H9 (cell line): Measurements from ENCODE around the gene SASH3. TPM values are rescaled to one million over a fixed set of nuclear protein-coding genes. Genes with fewer than 3 reads are reported as not detected.

ENCODE experiments used
- DNase-seq: peaks from one replicate; pipeline ENCODE4 v3.0.0-alpha.2; 2017
- H2AFZ ChIP-seq: one replicate; pipeline ENCODE4 v1.6.1; 2013; ENCODE audit warnings: mild to moderate bottlenecking, low read length, control low read depth, moderate library complexity
- H2AK5ac ChIP-seq: 2 replicates; pipeline ENCODE4 v1.6.1; 2013; ENCODE audit warnings: low read length, control low read depth, mixed read lengths; ENCODE audit not compliant: insufficient read length
- H2BK120ac ChIP-seq: one replicate; pipeline ENCODE4 v1.6.1; 2013; ENCODE audit warnings: low read depth, mild to moderate bottlenecking, low read length, control low read depth, inconsistent platforms; ENCODE audit not compliant: poor library complexity, severe bottlenecking
- H2BK12ac ChIP-seq: 2 replicates; pipeline ENCODE4 v1.6.1; 2013; ENCODE audit warnings: low read length, control low read depth, mixed read lengths, low read depth; ENCODE audit not compliant: insufficient read length
- H2BK15ac ChIP-seq: 2 replicates; pipeline ENCODE4 v1.6.1; 2013; ENCODE audit warnings: low read depth, low read length, control low read depth
- H2BK20ac ChIP-seq: one replicate; pipeline ENCODE4 v1.6.1; 2013; ENCODE audit warnings: low read depth, mild to moderate bottlenecking, low read length, control low read depth, inconsistent platforms; ENCODE audit not compliant: poor library complexity, severe bottlenecking
- H2BK5ac ChIP-seq: 2 replicates; pipeline ENCODE4 v1.6.1; 2013; ENCODE audit warnings: low read length, control low read depth, mixed read lengths; ENCODE audit not compliant: insufficient read length
- H3K14ac ChIP-seq: 2 replicates; pipeline ENCODE4 v1.6.1; 2013; ENCODE audit warnings: low read length, control low read depth; ENCODE audit not compliant: insufficient read depth
- H3K18ac ChIP-seq: 2 replicates; pipeline ENCODE4 v1.6.1; 2013; ENCODE audit warnings: low read depth, mild to moderate bottlenecking, mixed read lengths, low read length, control low read depth; ENCODE audit not compliant: insufficient read length
- H3K23ac ChIP-seq: 2 replicates; pipeline ENCODE4 v1.6.1; 2013; ENCODE audit warnings: low read length, control low read depth, mixed read lengths, low read depth; ENCODE audit not compliant: insufficient read length
- H3K23me2 ChIP-seq: 2 replicates; pipeline ENCODE4 v1.6.1; 2013; ENCODE audit warnings: low read depth, mild to moderate bottlenecking, mixed read lengths, low read length, control low read depth; ENCODE audit not compliant: insufficient read length, poor library complexity, severe bottlenecking
- H3K27ac ChIP-seq: 2 replicates; pipeline ENCODE4 v1.5.1; 2013; ENCODE audit warnings: low read length, control low read depth, mixed read lengths, low read depth; ENCODE audit not compliant: insufficient read length
- H3K27me3 ChIP-seq: 2 replicates; pipeline ENCODE4 v1.6.1; 2013; ENCODE audit warnings: low read length, control low read depth, inconsistent platforms; ENCODE audit not compliant: insufficient read depth
- H3K4ac ChIP-seq: 2 replicates; pipeline ENCODE4 v1.6.1; 2013; ENCODE audit warnings: low read depth, mild to moderate bottlenecking, control low read depth, inconsistent platforms, low read length, moderate library complexity
- H3K4me1 ChIP-seq: 2 replicates; pipeline ENCODE4 v1.6.1; 2013; ENCODE audit warnings: low read length, control low read depth, inconsistent platforms; ENCODE audit not compliant: insufficient read depth
- H3K4me2 ChIP-seq: 2 replicates; pipeline ENCODE4 v1.6.1; 2013; ENCODE audit warnings: low read length, control low read depth, mixed read lengths; ENCODE audit not compliant: insufficient read length, insufficient read depth
- H3K56ac ChIP-seq: 2 replicates; pipeline ENCODE4 v1.6.1; 2013; ENCODE audit warnings: low read depth, mild to moderate bottlenecking, mixed read lengths, low read length, control low read depth; ENCODE audit not compliant: insufficient read length
- H3K79me1 ChIP-seq: 2 replicates; pipeline ENCODE4 v1.6.1; 2013; ENCODE audit warnings: low read depth, mild to moderate bottlenecking, moderate library complexity, low read length, control low read depth, inconsistent platforms; ENCODE audit not compliant: insufficient read depth, poor library complexity, severe bottlenecking
- H3K79me2 ChIP-seq: 2 replicates; pipeline ENCODE4 v1.6.1; 2013; ENCODE audit warnings: low read length, control low read depth, inconsistent platforms; ENCODE audit not compliant: insufficient read depth
- H3K9ac ChIP-seq: 2 replicates; pipeline ENCODE4 v1.6.1; 2013; ENCODE audit warnings: low read length, control low read depth, mixed read lengths; ENCODE audit not compliant: insufficient read length; ENCODE audit errors: extremely low read depth
- H3K9me3 ChIP-seq: one replicate; pipeline ENCODE4 v1.6.1; 2013; ENCODE audit warnings: low read depth, low read length, inconsistent platforms; ENCODE audit not compliant: control insufficient read depth
- H3T11ph ChIP-seq: one replicate; pipeline ENCODE4 v1.6.1; 2013; ENCODE audit warnings: mild to moderate bottlenecking, low read length, control low read depth, inconsistent platforms
- H4K20me1 ChIP-seq: one replicate; pipeline ENCODE4 v1.6.1; 2013; ENCODE audit not compliant: control insufficient read depth, insufficient read length, insufficient read depth
- H4K5ac ChIP-seq: 2 replicates; pipeline ENCODE4 v1.6.1; 2013; ENCODE audit warnings: low read depth, mild to moderate bottlenecking, mixed read lengths, low read length, control low read depth; ENCODE audit not compliant: insufficient read length
- H4K8ac ChIP-seq: replicated peaks from 2 replicates; pipeline ENCODE4 v1.6.1; 2013; ENCODE audit warnings: low read length, control low read depth, mixed read lengths, low read depth; ENCODE audit not compliant: insufficient read length
- H4K91ac ChIP-seq: 2 replicates; pipeline ENCODE4 v1.6.1; 2013; ENCODE audit warnings: low read depth, mild to moderate bottlenecking, moderate library complexity, mixed read lengths, low read length, control low read depth; ENCODE audit not compliant: insufficient read length
- H3K27ac Mint-ChIP-seq, 3 experiments: 2 replicates in 2 of 3; 3 replicates in 1 of 3; pipeline ENCODE4 v1.8.0; 2020 to 2021; ENCODE audit warnings: mixed read lengths in 3 of 3, mild to moderate bottlenecking in 1 of 3, moderate library complexity in 1 of 3
- H3K27me3 Mint-ChIP-seq: 2 replicates; pipeline ENCODE4 v1.8.0; 2021; ENCODE audit warnings: low read depth, mild to moderate bottlenecking, moderate library complexity, mixed read lengths
- H3K36me3 Mint-ChIP-seq, 3 experiments: 2 replicates in 2 of 3; 3 replicates in 1 of 3; pipeline ENCODE4 v1.8.0; 2020 to 2021; ENCODE audit warnings: low read depth in 3 of 3, mixed read lengths in 3 of 3; ENCODE audit not compliant: insufficient read depth in 1 of 3
- H3K4me1 Mint-ChIP-seq, 2 experiments: 2 replicates each; pipeline ENCODE4 v1.8.0; 2020; ENCODE audit warnings: mixed read lengths in 2 of 2
- H3K4me3 Mint-ChIP-seq, 2 experiments: 2 replicates in 1 of 2; 3 replicates in 1 of 2; pipeline ENCODE4 v1.8.0; 2020 to 2021; ENCODE audit warnings: mild to moderate bottlenecking in 2 of 2, mixed read lengths in 2 of 2, moderate library complexity in 1 of 2
- H3K9me3 Mint-ChIP-seq, 2 experiments: 2 replicates in 1 of 2; 3 replicates in 1 of 2; pipeline ENCODE4 v1.8.0; 2020; ENCODE audit warnings: mild to moderate bottlenecking in 2 of 2, mixed read lengths in 2 of 2, moderate library complexity in 1 of 2
- CTCF ChIP-seq: fragments of 200-600 bp; sonication (generic); conservative IDR thresholded peaks from 3 replicates; pipeline ENCODE4 v1.8.0; 2021; ENCODE audit warnings: antibody characterized with exemption, mild to moderate bottlenecking
- WGBS: extraction: QIAGEN DNeasy Blood & Tissue Kit; methylation state at CpG from one replicate; pipeline ENCODE4 v1.1.7; 2013; ENCODE audit warnings: missing lambda C conversion rate, low lambda C conversion rate, mixed read lengths; ENCODE audit not compliant: insufficient read length; ENCODE audit errors: extremely low coverage; 5-methylcytosine and 5-hydroxymethylcytosine counted together
- total RNA-seq: library from RNA; stranded (reverse); gene quantifications from 2 replicates; pipeline ENCODE4 v1.2.1, GENCODE V29; 2021

SASH3 gene
- total RNA-seq, 1 experiment from 2014 or later, result not detected

GRCh38 chrX:129732857-129733256 is 46.9 kb upstream of the SASH3 start:
- Histone ChIP-seq H4K8ac (no peak overlapping the region), H3K27ac (no peak overlapping the region), H2AFZ (no peak overlapping the region), H3K23ac (no peak overlapping the region), H3K56ac (no peak overlapping the region), H2BK20ac (no peak overlapping the region), H2BK120ac (no peak overlapping the region), H3K9me3 (peaks cover 8% of the 10 kb centered on the region), H2AK5ac (no peak overlapping the region), H3K4ac (no peak overlapping the region), H3K18ac (no peak overlapping the region), H3K14ac (no peak overlapping the region), H3K4me2 (no peak overlapping the region), H3K4me1 (no peaks in the 10 kb centered on the region; the same call in 1 of the 2 replicates), H3K27me3 (no peaks in the 10 kb centered on the region), H4K5ac (no peak overlapping the region), H4K20me1 (no peaks in the 10 kb centered on the region), H3K9ac (no peak overlapping the region), H3K23me2 (no peaks in the 10 kb centered on the region), H3K79me1 (no peaks in the 10 kb centered on the region), H4K91ac (no peak overlapping the region), H2BK15ac (no peak overlapping the region), H3T11ph (no peak overlapping the region), H3K79me2 (no peaks in the 10 kb centered on the region), H2BK12ac (no peak overlapping the region), H2BK5ac (no peak overlapping the region)
- peaks cover 0 to 3% (median 0%) of the 10 kb centered on the region in 3 experiments; a peak in 1 of 7 replicates for H3K36me3 Mint-ChIP-seq
- no peak for TF ChIP-seq CTCF
- peaks cover 16% of the 10 kb centered on the region for H3K27me3 Mint-ChIP-seq
- no peak overlapping the region for H3K27ac Mint-ChIP-seq
- peaks cover 3 to 7% of the 10 kb centered on the region in 2 experiments; a peak in 3 of 4 replicates for H3K4me1 Mint-ChIP-seq
- peaks cover 0 to 49% of the 10 kb centered on the region in 2 experiments; a peak in 2 of 5 replicates for H3K9me3 Mint-ChIP-seq
- no peak overlapping the region for H3K4me3 Mint-ChIP-seq
- no peak for DNase-seq
- no CpG with 5 or more reads among the region's 2 CpGs for WGBS
